HG02852 (cell line): ENCODE results near the gene LILRB1.
"Not testable (repeated sequence)": the region's sequence is repeated elsewhere in the genome, so short reads cannot be mapped to it uniquely, and the experiment has no call there.

Experiments used
- ATAC-seq: cut with Tn5 transposase; IDR thresholded peaks from one replicate; pipeline ENCODE4 v1.9.1; 2021; ENCODE audit warnings: mild to moderate bottlenecking, moderate library complexity; ENCODE audit not compliant: unreplicated experiment

The LILRB1 gene

DNA sequence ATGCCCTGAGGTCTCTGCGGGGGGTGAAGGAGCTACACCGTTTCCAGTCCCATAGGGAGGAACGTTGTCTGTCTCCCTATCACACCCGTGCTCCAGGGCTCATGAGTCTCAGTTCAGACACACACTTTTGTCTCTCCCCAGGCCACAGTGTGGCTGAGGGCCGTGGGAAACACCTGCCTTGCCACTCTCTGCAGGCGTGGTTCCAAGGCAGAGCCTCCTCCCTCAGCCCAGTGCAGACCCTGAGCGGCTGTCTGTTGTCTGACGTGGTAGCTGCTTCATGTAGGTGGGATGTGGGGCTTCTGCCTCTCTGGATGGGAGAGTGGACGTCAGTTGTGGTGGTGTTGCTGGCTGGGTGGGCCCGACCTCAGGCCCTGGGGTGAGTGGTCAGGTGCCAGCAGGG, 6.0 kb upstream of the LILRB1 start:
- ATAC-seq: not testable (repeated sequence)

DNA sequence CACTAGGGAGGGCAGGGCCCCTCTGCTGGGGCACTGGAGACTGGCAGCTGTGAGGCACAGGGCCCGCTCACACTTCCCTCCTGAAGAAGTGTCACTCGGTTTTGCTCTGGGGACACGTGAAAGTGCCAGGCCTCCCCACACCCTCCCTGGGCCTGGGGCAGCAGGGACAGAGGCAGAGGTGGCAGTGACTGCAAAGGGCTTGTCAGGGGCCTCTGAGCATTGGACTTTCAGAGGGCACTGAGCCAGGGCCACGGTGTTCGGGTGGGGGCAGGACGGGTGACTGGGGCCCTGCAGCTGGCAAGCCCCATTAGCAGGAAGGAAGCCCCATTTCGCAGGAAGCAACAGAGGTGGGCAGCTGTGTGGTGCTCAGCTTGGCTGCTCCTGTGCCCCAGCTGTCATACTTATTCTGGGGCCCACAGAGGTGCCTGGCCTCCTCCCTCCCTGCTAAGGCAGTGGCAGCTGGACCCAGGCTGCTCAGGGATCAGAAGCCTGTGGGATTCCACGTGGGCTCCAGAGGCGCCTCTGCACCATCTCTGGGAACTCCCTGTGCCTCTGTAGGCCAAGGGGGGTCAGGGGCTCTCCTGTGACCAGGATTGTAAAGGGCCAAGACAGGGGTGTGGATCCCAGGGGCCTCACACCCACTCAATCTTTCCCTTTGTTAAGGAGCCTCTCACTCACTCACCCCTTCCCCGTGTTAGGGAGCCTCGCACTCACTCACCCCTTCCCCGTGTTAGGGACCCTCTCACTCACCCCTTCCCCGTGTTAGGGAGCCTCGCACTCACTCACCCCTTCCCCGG, 5.2 kb upstream of the LILRB1 start:
- ATAC-seq: not testable (repeated sequence)

DNA sequence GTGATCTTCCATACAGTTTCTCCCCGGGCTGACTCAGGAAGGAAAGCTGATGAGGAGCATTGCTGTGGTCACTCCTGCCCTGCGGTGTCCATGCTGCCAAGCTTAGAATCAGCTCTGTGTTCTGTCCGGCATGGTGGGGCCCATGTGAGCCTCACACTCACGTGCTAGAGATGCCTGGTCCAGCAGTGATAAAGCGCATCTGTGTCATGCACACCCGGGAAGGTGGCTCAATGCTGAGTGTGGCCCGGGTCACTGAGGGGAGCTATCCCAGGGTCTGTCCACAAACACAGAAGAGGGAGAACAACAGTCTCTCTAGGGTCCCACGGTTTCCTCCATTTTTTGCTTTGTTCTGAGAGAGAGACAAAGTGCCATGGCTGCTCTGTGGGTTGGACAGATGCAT, 3.5 kb upstream of the LILRB1 start:
- ATAC-seq: no peak

DNA sequence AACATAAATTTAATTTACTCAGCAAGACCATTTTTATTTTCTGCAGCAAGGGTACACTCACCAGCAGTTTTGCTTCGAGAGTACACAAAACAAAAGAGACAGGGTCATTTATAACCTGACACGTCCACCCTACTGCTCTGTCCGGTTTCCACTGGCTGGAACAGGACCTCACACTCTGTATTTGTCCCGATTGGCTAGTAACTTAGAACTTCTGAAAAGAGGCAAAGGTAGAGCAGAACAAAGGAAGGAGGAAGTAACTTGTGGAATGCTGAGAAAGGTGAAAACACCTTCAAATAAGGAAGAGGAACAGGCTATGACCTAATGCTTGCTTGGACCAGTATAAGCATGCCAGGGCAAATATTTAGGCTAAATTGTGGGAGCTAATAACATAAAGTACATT, 2.4 kb upstream of the LILRB1 start:
- ATAC-seq: not testable (repeated sequence)

DNA sequence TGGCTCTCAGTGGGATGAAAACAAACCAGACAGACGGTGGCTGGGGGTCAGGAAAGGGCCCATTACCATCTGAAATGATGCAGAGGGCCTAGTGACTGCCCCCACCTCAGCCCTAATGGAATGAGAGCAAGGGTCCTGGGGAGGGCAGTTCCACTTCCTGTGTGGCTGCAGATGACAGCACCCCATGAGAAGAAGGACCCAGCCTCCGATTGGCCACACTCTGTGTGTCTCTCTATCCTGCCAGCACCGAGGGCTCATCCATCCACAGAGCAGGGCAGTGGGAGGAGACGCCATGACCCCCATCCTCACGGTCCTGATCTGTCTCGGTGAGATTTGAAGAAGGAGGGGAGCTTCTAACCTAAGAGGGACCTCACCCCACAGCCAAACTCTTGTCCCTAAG, 498 bp downstream of the LILRB1 start:
- no peak for ATAC-seq

DNA sequence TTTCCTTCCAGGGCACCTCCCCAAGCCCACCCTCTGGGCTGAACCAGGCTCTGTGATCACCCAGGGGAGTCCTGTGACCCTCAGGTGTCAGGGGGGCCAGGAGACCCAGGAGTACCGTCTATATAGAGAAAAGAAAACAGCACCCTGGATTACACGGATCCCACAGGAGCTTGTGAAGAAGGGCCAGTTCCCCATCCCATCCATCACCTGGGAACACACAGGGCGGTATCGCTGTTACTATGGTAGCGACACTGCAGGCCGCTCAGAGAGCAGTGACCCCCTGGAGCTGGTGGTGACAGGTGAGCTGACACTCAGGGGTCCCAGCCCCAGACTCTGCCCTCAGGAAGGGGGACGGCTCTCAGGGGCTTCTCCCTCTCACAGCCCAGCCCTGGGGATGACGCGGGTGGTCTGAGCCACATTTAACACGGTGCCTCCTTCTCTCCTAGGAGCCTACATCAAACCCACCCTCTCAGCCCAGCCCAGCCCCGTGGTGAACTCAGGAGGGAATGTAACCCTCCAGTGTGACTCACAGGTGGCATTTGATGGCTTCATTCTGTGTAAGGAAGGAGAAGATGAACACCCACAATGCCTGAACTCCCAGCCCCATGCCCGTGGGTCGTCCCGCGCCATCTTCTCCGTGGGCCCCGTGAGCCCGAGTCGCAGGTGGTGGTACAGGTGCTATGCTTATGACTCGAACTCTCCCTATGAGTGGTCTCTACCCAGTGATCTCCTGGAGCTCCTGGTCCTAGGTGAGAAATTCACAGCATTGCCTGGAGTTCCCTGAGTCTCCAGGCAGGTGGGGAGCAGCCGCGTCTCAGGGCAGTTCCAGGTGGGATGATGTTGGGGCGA, 1.4 kb downstream of the LILRB1 start:
- ATAC-seq: not testable (repeated sequence)

DNA sequence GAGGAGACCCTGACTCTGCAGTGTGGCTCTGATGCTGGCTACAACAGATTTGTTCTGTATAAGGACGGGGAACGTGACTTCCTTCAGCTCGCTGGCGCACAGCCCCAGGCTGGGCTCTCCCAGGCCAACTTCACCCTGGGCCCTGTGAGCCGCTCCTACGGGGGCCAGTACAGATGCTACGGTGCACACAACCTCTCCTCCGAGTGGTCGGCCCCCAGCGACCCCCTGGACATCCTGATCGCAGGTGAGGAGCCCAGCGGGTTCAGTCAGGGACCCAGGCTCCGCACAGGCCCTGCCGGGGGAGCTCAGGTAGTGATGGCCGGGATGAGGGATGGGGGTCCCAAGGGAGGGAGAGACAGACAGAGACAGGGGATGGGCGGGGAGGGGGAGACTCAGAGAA, 2.2 kb downstream of the LILRB1 start:
- ATAC-seq: not testable (repeated sequence)

DNA sequence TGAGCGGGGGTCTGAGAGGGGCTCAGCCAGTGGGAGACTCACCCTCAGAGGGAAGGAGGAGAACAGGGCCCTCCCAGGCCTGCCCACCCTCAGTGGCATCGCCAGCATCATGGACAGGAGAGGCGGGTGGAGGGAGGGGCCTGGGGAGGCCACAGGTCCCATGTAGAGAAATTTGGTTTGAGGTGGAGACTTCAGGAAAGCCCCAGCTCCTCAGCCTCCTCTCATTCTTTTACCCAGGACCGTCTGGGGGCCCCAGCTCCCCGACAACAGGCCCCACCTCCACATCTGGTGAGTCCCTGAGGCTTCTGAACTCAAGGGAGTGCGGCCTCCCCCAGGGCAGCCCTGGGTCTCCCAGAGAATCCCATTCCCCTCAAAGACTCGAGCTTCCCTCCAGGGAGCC, 3.1 kb downstream of the LILRB1 start:
- no peak for ATAC-seq

DNA sequence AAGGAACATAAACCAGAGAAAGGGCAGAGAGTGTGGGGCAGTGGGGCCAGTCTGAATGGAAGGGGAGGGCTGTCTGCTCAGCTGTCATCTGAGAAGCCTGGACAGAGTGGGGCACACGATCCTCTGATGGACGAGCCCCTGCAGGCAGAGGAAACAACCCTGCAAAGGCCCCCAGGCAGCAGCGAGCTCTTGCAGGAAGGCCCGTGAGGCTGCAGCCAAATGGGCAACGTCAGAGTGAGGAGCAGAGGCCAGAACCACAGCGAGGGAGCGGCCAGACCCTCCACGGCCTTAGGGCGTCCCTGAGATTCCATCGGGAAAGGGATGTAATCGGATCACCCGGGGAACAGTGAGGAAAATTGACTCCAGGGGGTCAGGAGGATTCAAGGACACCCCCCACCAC, 5.8 kb downstream of the LILRB1 start:
- not testable (repeated sequence) for ATAC-seq

DNA sequence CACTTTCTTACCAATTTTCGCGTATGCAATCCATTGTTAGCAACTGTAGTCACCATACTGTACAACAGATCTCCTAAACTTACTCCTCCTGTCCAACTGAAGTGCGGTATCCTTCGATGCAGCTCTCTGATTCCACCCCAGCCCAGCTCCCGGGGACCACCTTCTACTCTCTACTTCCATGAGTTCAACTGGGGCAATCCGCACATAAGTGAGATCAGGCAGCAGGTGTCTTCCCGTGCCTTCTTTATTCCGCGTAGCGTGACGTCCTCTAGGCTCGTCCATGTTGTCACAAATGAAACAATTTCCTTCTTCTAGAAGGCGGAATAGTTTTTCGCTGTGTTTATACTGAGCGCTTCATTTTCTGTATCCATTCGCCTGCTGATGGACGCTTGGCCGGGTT, 8.4 kb downstream of the LILRB1 start:
- ATAC-seq: no peak

DNA sequence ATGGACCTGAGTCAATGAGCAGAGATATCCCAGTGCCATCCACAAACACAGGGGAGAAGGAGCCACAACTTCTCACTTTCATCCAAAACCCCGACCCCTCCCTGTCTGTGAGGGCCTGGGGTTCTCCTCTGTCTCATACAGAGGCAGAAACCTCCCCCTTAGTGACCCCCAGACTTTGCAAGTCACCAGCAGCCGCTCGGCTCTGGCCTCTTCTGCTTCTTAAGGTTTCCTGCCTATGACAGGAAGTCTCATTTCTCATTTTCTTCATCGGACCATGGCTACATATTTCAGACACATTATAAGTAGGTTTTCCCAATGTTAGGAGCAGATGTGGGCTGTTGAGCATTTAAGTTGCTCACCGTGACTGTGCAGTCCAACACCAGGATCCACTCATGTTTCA, 12.7 kb downstream of the LILRB1 start:
- not testable (repeated sequence) for ATAC-seq

DNA sequence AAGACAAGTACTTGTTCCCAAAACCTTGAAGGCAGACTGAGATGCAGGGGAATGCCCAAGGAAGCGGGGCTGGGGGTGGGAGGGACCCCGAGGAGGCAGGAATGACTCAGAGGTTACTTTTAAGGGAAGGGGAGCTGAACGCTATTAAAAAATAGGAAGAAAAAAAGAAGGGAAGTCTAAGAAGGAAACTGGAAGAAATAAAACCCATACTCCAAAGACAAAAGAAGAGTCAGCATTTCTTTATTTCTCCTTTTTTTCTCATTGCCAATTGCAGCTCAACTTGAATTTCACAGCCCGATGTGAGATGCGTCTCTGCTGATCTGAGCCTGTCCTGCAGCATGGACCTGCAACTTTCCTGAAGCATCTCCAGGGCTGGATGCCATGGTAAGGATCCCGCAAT, 13.3 kb downstream of the LILRB1 start:
- not testable (repeated sequence) for ATAC-seq

DNA sequence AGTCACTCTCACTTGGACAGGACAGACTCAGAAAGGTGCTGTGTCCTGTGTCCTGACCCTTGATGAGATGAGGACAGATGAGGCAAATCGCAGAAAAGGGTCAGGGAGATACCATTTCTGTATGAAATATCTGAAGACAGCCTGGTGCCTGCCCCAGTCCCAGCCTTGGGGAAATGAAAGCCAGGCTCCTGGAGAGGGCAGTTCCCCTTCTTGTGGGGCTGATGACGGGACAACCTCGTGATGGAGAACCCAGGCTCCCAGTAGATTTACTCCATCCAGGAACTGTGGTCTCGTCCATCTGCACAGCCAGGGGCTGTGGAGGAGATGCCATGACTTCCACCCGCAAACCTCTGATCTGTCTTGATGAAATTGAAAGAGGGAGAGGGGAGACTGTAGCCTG, 13.8 kb downstream of the LILRB1 start:
- ATAC-seq: no peak

DNA sequence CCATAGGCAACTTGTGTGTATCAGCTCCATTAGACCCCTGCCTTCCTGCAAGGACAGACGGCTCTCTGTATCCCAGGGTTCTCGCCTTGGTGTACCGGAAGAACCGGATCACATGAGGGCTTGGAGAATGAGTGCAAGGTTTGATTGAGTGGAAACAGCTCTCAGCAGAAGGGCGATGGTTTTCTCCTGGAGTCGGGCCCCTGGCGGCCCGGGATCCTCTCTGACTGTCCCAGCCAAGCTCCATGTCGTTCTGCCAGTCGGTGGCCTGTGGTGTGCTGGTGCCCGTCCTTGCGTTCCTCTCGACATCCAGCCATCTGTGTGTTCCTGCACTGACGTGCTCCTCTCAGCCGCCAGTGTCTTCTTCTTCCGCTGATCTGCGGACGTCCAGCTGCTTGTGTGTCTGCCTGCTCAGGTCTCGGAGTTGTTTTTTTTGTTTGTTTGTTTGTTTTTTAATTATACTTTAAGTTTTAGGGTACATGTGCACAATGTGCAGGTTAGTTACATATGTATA, 16.1 kb downstream of the LILRB1 start:
- ATAC-seq: no peak

DNA sequence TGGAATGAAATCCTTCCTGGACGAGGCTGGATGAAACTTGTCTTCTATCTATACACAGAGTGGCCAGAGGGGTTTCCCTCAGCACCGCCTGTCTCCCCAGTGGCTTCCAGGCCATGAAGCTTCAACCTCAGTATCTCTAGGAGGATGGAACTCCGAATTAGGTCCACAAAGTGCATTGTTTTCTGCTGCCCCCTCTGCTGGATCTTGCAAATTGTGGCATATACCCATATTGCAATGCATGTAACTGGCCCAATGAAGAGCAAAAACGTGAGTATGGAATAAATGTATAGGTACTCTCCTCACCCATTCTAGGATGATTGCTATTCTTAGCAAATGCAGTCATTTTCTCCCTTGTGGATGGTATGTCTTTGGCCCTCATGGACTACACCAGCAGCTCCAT, 17.8 kb downstream of the LILRB1 start:
- ATAC-seq: no peak

DNA sequence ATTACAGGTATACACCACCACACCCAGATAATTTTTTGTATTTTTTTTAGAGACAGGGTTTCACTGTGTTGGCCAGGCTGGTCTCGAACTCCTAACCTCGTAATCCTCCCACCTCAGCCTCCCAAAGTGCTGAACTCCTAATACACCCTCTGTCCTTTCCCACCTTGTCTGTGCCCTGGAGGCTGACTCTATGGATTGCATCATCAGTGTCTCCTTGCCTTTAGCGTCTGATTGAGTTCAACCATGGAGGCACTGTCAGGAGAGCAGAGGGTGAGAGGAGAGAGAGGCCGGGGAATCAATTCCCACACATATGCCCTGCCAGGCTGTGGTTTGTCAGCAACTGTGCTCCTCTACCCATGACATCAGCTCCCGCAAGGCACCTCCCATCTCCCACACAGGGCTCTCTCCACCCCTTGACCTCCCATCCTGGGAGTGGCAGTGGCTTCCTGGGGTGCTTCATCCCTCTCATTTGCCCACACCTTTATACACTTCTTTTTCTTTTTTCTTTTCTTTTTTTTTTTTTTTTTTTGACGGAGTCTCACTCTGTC, 19.9 kb downstream of the LILRB1 start:
- no peak for ATAC-seq

DNA sequence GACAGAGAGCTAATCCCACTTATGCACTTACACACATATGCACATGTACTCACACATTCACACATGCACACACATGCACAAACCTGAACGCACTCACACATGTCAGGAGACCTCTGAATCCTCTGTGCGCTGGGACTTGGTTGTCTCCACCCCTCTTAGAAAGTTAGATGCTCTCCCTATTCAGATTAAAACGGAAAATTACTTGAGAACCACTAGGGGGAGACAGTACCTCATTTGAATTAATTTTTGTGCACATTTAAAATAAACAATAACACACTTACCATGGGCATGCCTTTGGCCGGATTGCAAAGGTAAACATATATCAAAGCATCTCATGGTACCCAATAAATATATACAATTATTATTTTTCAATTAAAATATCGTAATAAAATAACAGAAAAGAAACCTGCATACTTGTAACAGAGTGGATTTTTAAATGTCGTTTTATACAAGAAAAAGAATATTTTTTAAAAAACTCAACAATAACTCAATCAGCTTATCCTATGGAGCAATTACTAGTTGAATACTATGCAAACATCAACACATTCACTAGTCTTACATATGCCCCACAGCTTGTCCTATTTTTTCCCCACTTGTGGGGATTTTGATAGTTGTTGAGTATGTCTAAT, 23.0 kb downstream of the LILRB1 start:
- ATAC-seq: no peak

DNA sequence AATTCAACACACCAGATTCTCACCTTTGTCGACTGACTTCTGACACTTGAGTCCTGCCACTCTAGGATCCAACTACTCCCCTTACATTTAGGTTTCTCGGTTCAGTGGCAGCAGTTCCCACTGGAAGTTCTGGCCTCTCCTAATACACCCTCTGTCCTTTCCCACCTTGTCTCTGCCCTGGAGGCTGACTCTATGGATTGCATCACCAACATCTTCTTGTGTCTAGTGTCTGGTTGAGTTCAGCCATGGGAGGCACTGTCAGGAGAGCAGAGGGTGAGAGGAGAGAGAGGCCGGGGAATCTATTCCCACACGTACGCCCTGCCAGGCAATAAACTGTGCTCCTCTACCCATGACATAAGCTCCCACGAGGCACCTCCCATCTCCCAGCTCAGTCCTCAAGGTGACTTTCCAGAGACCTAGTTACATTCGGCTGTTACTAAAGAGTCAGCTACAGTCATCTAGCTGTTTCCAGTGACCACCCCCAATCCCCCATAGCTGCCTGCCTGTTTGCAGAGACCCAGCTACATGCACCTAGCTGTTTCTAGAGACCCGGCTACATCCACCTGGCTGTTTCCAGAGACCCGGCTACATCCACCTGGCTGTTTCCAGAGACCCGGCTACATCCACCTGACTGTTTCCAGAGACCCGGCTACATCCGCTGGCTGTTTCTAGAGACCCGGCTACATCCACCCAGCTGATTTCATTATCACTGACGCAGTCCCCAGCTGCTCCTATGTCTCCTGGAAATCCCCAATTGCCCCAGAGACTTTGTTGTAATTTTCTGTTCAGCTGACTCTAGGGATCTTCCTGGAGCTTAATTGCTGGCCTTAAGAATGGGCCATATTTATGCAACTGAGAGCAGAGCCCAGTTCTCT, 24.4 kb downstream of the LILRB1 start:
- no peak for ATAC-seq

DNA sequence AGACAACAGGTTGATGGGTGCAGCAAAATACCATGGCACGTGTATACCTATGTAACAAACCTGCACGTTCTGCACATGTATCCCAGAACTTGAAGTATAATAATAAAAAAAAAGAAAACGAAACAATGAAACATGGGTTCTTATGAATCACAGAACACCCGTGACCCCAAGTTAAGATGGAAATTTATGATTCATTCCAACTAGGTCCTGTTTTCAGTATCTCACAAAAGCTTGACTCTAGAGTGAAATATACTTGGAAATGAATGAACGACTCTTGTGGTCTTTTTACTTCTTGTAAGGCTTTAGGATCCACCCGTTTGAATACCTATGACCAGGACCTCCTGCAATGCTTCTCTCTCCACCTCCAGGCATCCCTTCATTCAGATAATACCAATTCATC, 29.0 kb downstream of the LILRB1 start:
- no peak for ATAC-seq

DNA sequence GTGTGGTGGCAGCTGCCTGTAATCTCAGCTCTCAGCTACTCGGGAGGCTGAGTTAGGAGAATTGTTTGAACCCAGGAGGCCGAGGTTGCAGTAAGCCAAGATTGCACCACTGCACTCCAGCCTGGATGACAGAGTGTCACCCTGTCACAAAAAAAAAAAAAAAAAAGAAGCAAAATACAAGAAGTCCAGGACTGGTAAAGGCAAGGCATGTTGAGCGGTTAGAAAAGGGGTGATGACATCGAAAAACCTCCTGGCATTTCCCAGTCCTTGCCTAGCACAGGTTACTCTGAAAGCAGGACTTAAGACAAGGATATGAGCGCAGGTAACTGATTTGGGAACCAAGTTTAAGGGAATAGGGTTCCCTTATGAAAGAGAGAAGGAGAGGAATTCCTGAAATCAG, 30.0 kb downstream of the LILRB1 start:
- ATAC-seq: no peak
